Ectodermal cell (in vitro differentiated cells): ENCODE measurements around the gene LILRA6.
A peak's percentile ranks its signal among the peaks of the same experiment; 100 is the strongest.

ENCODE experiments used
- H3K27ac ChIP-seq: 2 replicates; pipeline ENCODE4 v1.7.0; 2013; ENCODE audit warnings: mild to moderate bottlenecking, low read depth, low read length; ENCODE audit not compliant: insufficient read depth, poor library complexity, severe bottlenecking
- H3K27me3 ChIP-seq: 2 replicates; pipeline ENCODE4 v1.7.0; 2013; ENCODE audit warnings: mild to moderate bottlenecking, low read length; ENCODE audit not compliant: insufficient read depth, control insufficient read depth, poor library complexity, severe bottlenecking
- H3K36me3 ChIP-seq: one replicate; pipeline ENCODE4 v1.7.0; 2013; ENCODE audit warnings: low read length; ENCODE audit not compliant: control insufficient read depth, insufficient read depth
- H3K4me1 ChIP-seq: one replicate; pipeline ENCODE4 v1.7.0; 2013; ENCODE audit warnings: low read length; ENCODE audit not compliant: control insufficient read depth, insufficient read depth
- H3K4me3 ChIP-seq: 2 replicates; pipeline ENCODE4 v1.7.0; 2013; ENCODE audit warnings: low read depth, low read length, control low read depth; ENCODE audit not compliant: insufficient read depth
- H3K9me3 ChIP-seq: 2 replicates; pipeline ENCODE4 v1.7.0; 2013; ENCODE audit warnings: mild to moderate bottlenecking, low read length, moderate library complexity; ENCODE audit not compliant: control insufficient read depth
- WGBS, 2 experiments: methylation state at CpG; one replicate each; pipeline ENCODE4 v1.1.7; 2013; ENCODE audit warnings: missing lambda C conversion rate in 2 of 2; 5-methylcytosine and 5-hydroxymethylcytosine counted together

Gene LILRA6

GRCh38 chr19:54188215-54188871 is 54.2 kb downstream of the LILRA6 start:
- no peaks in the 10 kb centered on the region for H3K27me3 ChIP-seq
- H3K9me3 ChIP-seq, result no peaks in the 10 kb centered on the region
- WGBS, 2 experiments, result 32% methylated on average over 12 of the region's 12 CpGs
- peaks cover 18% of the 10 kb centered on the region for H3K36me3 ChIP-seq
- H3K4me3 ChIP-seq, result peak overlapping the region; percentile 83
- peaks cover 9% of the 10 kb centered on the region for H3K4me1 ChIP-seq
- H3K27ac ChIP-seq, result no peak overlapping the region

DNA sequence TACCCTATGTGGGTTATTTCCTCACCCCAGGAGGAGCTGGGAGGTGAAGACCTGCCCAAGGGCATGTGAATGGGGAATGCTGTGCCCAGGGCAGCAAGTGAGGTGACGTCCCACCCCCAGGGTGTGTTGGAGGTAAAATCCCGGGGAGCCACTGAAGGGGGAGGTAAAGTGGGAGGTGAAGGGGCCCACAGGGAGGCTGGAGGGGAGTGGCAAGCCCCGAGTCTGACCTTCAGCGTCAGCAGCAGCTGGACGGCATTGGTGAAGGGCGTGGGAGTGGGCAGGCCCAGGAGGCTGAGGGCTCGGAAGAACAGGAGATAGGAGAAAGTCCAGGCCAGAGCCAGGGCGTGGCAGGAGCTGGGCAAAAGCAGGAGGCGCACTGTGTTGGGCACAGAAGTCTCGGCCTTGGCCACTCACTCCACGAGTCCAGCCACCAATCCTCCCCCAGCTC is 55.6 kb downstream of the LILRA6 start:
- no peaks in the 10 kb centered on the region for H3K9me3 ChIP-seq

More for the DNA sequence above, 55.6 kb downstream of the LILRA6 start:
- Histone ChIP-seq H3K27me3 (no peaks in the 10 kb centered on the region), H3K36me3 (peaks cover 17% of the 10 kb centered on the region), H3K27ac (no peak overlapping the region), H3K4me1 (peaks cover 3% of the 10 kb centered on the region), H3K4me3 (no peak overlapping the region)
- WGBS, 2 experiments, result 93 to 95% methylated on average over 11 of the region's 11 CpGs
